ENCODE results near the gene PAK1.

PAK1 gene

DNA sequence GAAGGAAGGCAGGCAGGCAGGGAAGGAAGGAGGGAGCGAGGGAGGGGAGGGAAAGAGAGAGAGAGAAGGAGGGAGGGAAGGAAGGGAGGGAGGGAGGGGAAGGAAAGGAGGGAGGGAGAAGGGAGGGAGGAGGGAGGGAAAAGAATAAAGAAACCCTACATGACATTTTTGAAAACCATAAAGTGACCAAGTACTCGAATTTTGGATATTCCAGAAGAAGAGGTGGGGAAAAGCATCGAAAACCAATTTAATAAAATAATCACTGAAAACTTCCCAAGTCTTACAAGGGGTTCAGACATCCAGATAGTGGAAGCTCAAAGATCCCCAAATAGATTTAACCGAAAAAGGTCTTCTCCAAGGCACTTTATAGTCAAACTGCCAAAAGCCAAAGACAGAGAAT lies 184.2 kb downstream of the PAK1 start:
- no peaks in the 10 kb centered on the region for H3K9me3 Mint-ChIP-seq
- H3K27me3 Mint-ChIP-seq, result peaks cover 17% of the 10 kb centered on the region
- H3K4me3 Mint-ChIP-seq, result no peak overlapping the region
- ATAC-seq (no peak), DNase-seq (no peak)
- H3K36me3 Mint-ChIP-seq (ENCODE audit: low read depth), result no peaks in the 10 kb centered on the region
- no peak overlapping the region for H3K27ac Mint-ChIP-seq
- H3K4me1 Mint-ChIP-seq, result no peaks in the 10 kb centered on the region

DNA sequence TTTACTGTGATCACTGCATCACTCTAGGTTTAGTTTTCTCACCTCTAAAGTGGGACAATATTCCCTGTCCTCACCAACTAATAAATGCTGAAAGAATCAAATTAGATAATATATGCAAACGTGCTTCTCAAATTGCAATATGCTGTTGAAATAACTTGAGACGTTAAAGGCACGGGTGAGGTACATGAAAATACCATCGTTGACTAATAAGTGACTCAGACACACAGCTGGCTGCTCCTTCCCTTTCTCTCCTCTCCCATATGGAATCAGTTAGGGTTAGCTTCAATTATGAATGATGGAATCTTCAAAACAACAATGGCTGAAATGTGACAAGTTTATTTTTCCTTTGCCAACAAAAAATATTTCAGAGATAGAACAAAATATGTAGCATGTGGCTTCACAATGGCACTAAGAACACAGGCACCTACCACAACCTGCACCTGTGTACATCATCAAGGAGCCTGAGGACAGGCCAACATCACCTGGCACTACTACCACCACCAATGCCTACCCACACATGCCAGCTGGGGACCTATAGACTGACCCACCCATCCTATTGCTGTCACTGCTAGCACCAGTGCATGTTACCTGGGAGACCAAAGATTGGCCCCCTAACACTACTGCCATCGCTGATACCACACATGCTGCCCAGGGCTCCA lies 186.2 kb downstream of the PAK1 start:
- Mint-ChIP-seq H3K27me3 (peaks cover 16% of the 10 kb centered on the region), H3K4me1 (no peaks in the 10 kb centered on the region), H3K36me3 (ENCODE audit: low read depth) (no peaks in the 10 kb centered on the region), H3K9me3 (no peaks in the 10 kb centered on the region), H3K27ac (no peak overlapping the region), H3K4me3 (no peak overlapping the region)
- no peak for ATAC-seq
- no peak for DNase-seq

DNA sequence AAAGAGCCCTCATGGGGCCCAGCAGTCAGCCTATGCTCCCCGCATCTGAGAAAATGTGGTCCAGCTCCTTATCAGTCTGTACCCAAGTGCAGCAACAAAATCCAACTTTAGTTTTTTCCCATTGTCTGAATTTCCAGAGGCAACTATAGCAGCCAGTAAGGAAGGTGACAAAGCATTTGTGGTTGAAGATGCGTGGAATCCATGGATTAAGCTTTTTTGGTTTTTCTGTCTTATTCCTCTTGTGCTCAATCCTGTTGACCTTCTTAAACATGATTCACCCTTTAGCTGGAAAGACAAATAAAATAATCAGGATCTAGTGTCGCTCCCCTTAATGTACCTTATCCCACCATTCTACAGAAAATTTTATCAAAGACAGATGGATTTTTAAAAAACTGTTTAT lies 186.8 kb downstream of the PAK1 start:
- no peak for ATAC-seq
- Mint-ChIP-seq H3K4me1 (no peaks in the 10 kb centered on the region), H3K27me3 (peaks cover 19% of the 10 kb centered on the region), H3K4me3 (no peak overlapping the region), H3K36me3 (ENCODE audit: low read depth) (no peaks in the 10 kb centered on the region), H3K27ac (no peak overlapping the region), H3K9me3 (no peaks in the 10 kb centered on the region)
- DNase-seq, result no peak

DNA sequence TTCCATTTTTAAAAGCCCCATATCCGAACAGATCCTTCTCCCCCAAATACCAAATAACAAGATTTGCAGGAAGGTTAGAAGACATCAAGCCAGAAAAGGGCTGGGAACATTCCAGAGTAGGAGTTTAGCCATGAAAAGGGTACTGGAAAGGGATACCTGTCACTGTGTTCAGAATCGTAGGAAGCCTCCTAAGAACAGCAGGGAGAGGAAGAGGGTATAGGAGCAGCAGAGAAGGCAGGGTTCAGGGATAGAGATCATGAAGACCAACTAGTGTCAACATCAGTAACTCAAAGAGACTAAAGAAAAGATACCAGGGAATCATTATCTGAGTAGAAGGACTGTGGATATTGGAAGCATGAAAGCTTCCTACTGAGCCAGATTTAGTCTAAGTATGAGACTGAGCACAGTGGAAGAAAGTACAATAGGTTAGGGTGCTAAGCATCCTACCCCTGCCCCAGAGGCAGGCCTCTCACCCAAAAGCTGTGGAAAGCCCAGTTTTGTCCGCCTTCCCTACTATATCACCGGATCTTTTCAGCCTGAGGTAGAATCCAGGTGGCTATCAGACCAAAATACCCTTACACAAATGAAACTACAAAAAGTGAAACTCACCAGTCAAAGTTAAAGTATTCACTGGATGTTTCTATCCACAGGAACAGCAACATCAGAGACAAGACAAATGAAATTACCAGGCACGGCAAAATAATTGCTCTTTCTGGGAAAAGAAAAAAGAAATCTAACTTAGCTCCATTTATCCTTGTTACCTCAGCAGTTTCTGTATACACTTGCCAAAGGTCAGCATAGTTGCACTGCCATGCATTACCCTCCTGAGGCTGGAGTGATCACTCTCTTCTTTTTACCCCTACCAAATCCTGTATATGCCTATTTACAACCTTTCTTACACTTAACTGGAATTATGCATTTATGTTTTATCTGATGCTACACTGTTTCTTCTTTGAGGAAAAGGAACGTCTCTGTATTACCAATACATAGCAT lies 189.1 kb downstream of the PAK1 start:
- Mint-ChIP-seq H3K4me1 (no peaks in the 10 kb centered on the region), H3K27me3 (peaks cover 16% of the 10 kb centered on the region), H3K9me3 (no peaks in the 10 kb centered on the region)

DNA sequence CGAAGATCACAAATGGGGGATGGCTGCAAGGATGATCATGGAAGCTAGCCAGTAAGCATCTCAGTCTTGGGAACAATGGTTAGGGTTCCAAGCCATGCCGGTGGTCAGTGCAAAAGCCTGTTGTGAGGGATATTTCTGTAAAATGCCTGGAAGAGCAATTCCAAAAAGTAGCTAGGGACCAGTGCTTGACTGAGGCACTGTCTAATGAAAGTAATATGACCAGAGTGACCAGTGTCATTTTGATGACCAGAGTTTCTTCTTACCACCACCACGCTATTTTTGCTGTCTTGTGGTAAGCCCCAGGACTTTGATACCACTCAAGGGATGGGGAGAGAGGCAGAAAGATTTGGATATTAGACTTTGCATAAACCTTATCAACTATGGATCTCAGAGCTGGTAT lies 190.8 kb downstream of the PAK1 start:
- ATAC-seq, result no peak
- no peaks in the 10 kb centered on the region for H3K9me3 Mint-ChIP-seq
- no peak overlapping the region for H3K27ac Mint-ChIP-seq
- H3K36me3 Mint-ChIP-seq (ENCODE audit: low read depth), result no peaks in the 10 kb centered on the region
- peaks cover 11% of the 10 kb centered on the region for H3K27me3 Mint-ChIP-seq
- DNase-seq, result no peak
- no peak overlapping the region for H3K4me3 Mint-ChIP-seq
- H3K4me1 Mint-ChIP-seq, result no peaks in the 10 kb centered on the region

More for the DNA sequence above, 189.1 kb downstream of the PAK1 start:
- ATAC-seq, result no peak
- no peak for DNase-seq
- H3K27ac Mint-ChIP-seq, result no peak overlapping the region
- H3K36me3 Mint-ChIP-seq (ENCODE audit: low read depth), result no peaks in the 10 kb centered on the region
- H3K4me3 Mint-ChIP-seq, result no peak overlapping the region

DNA sequence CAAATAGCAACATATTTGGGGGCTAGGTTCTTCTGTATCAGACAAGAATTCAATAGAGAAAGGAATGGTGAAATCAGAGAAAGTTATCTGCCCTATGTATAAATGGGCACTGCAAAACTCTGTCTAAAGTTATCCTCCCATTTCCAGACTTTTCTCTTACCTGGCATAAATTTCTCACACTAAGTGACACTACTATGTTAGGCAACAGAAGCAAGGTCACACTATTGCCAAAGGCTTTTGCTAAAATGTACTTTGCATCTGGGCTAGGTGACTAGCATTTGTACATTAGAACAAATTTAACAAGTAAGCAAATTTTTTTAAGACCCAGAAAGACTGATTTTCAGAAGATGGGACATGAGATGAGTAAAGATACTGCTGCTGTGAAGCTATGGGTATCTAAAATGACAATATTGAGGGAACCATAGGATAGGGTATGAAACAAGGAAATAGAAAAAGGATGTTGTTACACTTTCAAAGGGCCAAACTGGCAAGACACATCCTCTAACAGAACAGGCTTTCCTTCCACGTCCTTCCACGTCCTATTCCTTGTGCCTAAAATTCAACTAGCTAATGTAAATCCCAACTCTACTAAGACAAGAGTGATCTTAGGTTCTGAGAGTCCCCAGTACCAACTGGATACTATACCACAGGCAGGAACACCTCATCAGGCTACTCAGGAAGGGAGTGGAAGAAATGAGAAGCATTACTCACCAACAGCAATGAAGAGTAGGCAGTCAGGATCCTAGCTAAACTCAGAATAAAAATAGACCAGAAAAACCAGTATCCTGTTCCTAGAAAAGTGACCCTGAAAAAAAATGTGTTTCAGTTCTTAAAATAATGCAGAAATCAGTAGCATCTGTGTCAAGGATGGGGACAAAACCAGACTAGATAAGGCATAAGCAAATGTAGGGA lies 195.0 kb downstream of the PAK1 start:
- Mint-ChIP-seq H3K27me3 (peaks cover 3% of the 10 kb centered on the region), H3K4me1 (no peaks in the 10 kb centered on the region), H3K27ac (no peak overlapping the region), H3K9me3 (no peaks in the 10 kb centered on the region), H3K36me3 (ENCODE audit: low read depth) (no peaks in the 10 kb centered on the region), H3K4me3 (no peak overlapping the region)
- DNase-seq (no peak), ATAC-seq (no peak)

DNA sequence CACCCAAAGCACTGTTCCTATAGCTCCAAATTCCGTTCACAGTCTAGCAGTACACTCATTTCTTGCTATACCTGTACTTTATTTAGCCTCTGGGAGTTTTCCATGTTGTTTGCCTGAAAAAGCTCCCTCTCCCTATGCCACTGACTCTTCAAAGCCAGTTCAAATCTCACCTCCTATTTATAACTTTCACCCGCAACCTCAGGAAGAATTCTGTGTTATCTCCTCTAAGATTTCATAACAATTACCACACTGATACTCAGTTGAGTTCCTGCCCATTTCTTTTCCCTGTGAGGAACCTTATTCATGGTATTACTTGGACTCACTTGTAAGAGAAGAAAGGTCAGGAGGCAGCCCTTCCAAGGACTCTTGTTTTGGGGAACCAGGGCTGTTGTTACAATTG lies 197.6 kb downstream of the PAK1 start:
- H3K27me3 Mint-ChIP-seq, result peaks cover 4% of the 10 kb centered on the region
- H3K27ac Mint-ChIP-seq, result no peak overlapping the region
- no peaks in the 10 kb centered on the region for H3K4me1 Mint-ChIP-seq
- DNase-seq, result no peak
- no peak for ATAC-seq
- H3K9me3 Mint-ChIP-seq, result no peaks in the 10 kb centered on the region
- no peaks in the 10 kb centered on the region for H3K36me3 Mint-ChIP-seq (ENCODE audit: low read depth)
- no peak overlapping the region for H3K4me3 Mint-ChIP-seq
